CD14-positive monocyte (primary cell): ENCODE results near the gene ATP5MC3. TPM values are rescaled to one million over a fixed set of nuclear protein-coding genes. Genes with fewer than 3 reads are reported as not detected.

ENCODE experiments used
- DNase-seq, 3 donors: peaks; one replicate each; pipeline ENCODE4 v3.0.0-alpha.2; 2011 to 2022
- H2AFZ ChIP-seq: 2 replicates; pipeline ENCODE4 v1.6.0; 2012; ENCODE audit warnings: mild to moderate bottlenecking, low read depth, low read length, inconsistent platforms; ENCODE audit not compliant: insufficient read depth, poor library complexity, severe bottlenecking
- H3K27ac ChIP-seq, 2 donors: 1 replicate in 1 of 2; 2 replicates in 1 of 2; pipeline ENCODE4 v1.5.1; 2012 to 2013; ENCODE audit warnings: low read length in 2 of 2, control low read depth in 1 of 2, inconsistent platforms in 1 of 2, low read depth in 1 of 2, mild to moderate bottlenecking in 1 of 2
- H3K27me3 ChIP-seq, 2 donors: one replicate each; pipeline versions ENCODE4 v1.6.0 to v1.6.1; 2011 to 2013; ENCODE audit warnings: low read length in 2 of 2; ENCODE audit not compliant: control insufficient read depth in 2 of 2, insufficient read depth in 2 of 2
- H3K36me3 ChIP-seq, 2 donors: replicated peaks in 1 of 2; 1 replicate in 1 of 2; 2 replicates in 1 of 2; pipeline versions ENCODE4 v1.5.1 to v1.6.1; 2012 to 2013; ENCODE audit warnings: low read length in 2 of 2, control low read depth in 1 of 2, inconsistent platforms in 1 of 2, mild to moderate bottlenecking in 1 of 2; ENCODE audit not compliant: insufficient read depth in 2 of 2, control insufficient read depth in 1 of 2
- H3K4me1 ChIP-seq, 2 donors: 1 replicate in 1 of 2; 2 replicates in 1 of 2; pipeline versions ENCODE4 v1.5.1 to v1.6.1; 2012 to 2013; ENCODE audit warnings: low read length in 2 of 2, control low read depth in 1 of 2, inconsistent platforms in 1 of 2, mild to moderate bottlenecking in 1 of 2, moderate library complexity in 1 of 2; ENCODE audit not compliant: insufficient read depth in 2 of 2, control insufficient read depth in 1 of 2
- H3K4me2 ChIP-seq: replicated peaks from 2 replicates; pipeline ENCODE3; 2012; ENCODE audit warnings: low read length, moderate library complexity, mild to moderate bottlenecking; ENCODE audit not compliant: poor library complexity, severe bottlenecking; ENCODE audit errors: extremely low read depth
- H3K4me3 ChIP-seq, 3 experiments: fragments of 200-600 bp in 1 of 3; sonication (generic) in 1 of 3; replicated peaks in 1 of 3; 1 replicate in 2 of 3; 2 replicates in 1 of 3; pipeline ENCODE4 v1.5.1; 2011 to 2013; ENCODE audit warnings: low read length in 3 of 3, mild to moderate bottlenecking in 3 of 3, control low read depth in 2 of 3, low read depth in 2 of 3, inconsistent platforms in 1 of 3, moderate library complexity in 1 of 3
- H3K79me2 ChIP-seq: 2 replicates; pipeline ENCODE4 v1.6.0; 2012; ENCODE audit warnings: mild to moderate bottlenecking, control low read depth, inconsistent platforms, low read length, moderate library complexity; ENCODE audit not compliant: insufficient read depth
- H3K9ac ChIP-seq: 2 replicates; pipeline ENCODE4 v1.6.0; 2017; ENCODE audit warnings: low read length, mild to moderate bottlenecking; ENCODE audit not compliant: insufficient read depth, poor library complexity, severe bottlenecking
- H3K9me3 ChIP-seq, 2 donors: replicated peaks in 1 of 2; 1 replicate in 1 of 2; 2 replicates in 1 of 2; pipeline versions ENCODE4 v1.5.1 to v1.6.1; 2012 to 2013; ENCODE audit warnings: low read length in 2 of 2, control low read depth in 1 of 2; ENCODE audit not compliant: control insufficient read depth in 1 of 2, insufficient read depth in 1 of 2
- H4K20me1 ChIP-seq: 2 replicates; pipeline ENCODE4 v1.6.0; 2012; ENCODE audit warnings: mild to moderate bottlenecking, low read length, control low read depth, moderate library complexity; ENCODE audit not compliant: insufficient read depth
- H3K27ac Mint-ChIP-seq, 7 donors: one replicate each; pipeline ENCODE4 v1.8.0; 2020; ENCODE audit warnings: mild to moderate bottlenecking in 7 of 7, mixed read lengths in 7 of 7, moderate library complexity in 6 of 7, inconsistent platforms in 2 of 7
- H3K27me3 Mint-ChIP-seq, 3 donors: one replicate each; pipeline ENCODE4 v1.8.0; 2021 to 2022; ENCODE audit warnings: low read depth in 3 of 3, mild to moderate bottlenecking in 3 of 3, mixed read lengths in 3 of 3, moderate library complexity in 3 of 3, inconsistent platforms in 1 of 3
- H3K36me3 Mint-ChIP-seq, 2 donors: one replicate each; pipeline ENCODE4 v1.8.0; 2020; ENCODE audit warnings: mixed read lengths in 2 of 2, inconsistent platforms in 1 of 2, mild to moderate bottlenecking in 1 of 2
- H3K4me1 Mint-ChIP-seq: one replicate; pipeline ENCODE4 v1.8.0; 2020; ENCODE audit warnings: mild to moderate bottlenecking, mixed read lengths
- H3K4me3 Mint-ChIP-seq, 2 donors: one replicate each; pipeline ENCODE4 v1.8.0; 2020; ENCODE audit warnings: mild to moderate bottlenecking in 2 of 2, mixed read lengths in 2 of 2, moderate library complexity in 1 of 2
- H3K9me3 Mint-ChIP-seq, 7 donors: one replicate each; pipeline ENCODE4 v1.8.0; 2020 to 2022; ENCODE audit warnings: mixed read lengths in 7 of 7, mild to moderate bottlenecking in 6 of 7, moderate library complexity in 6 of 7, inconsistent platforms in 2 of 7
- CTCF ChIP-seq: fragments of 200-600 bp; IDR thresholded peaks from one replicate; pipeline ENCODE4 v1.8.0; 2022; ENCODE audit warnings: antibody characterized with exemption, mild to moderate bottlenecking
- WGBS: methylation state at CpG from one replicate; pipeline ENCODE4 v1.1.5; 2013; ENCODE audit warnings: missing lambda C conversion rate; ENCODE audit not compliant: insufficient coverage; 5-methylcytosine and 5-hydroxymethylcytosine counted together
- intact Hi-C, 2 donors: fragments of 100-400 bp; cut with micrococcal nuclease; formaldehyde crosslinking; loops; one replicate each; pipeline versions ENCODE4 v1.15.0 to v1.15.1; 2023
- polyA plus RNA-seq, 3 donors: library from polyadenylated mRNA; depleted of rRNA in 1 of 3; unstranded in 2 of 3; stranded (reverse) in 1 of 3; fragments of 300-500 nt in 2 of 3; fragments of >200 nt in 1 of 3; fragmentation: Illumina TruSeq in 2 of 3; gene quantifications; 1 replicate in 2 of 3; 2 replicates in 1 of 3; pipeline ENCODE4 v1.2.3, GENCODE V29; 2012 to 2021

The ATP5MC3 gene
- polyA plus RNA-seq, 3 donors = 139 to 533 (median 493) TPM

- no peaks in the 10 kb centered on the region for H3K79me2 ChIP-seq
- no peak overlapping the region for H3K4me3 ChIP-seq
- intact Hi-C loops = no loop called here
- Mint-ChIP-seq H3K9me3 (peaks cover 0 to 2% (median 0%) of the 10 kb centered on the region in 7 donors), H3K4me3 (no peak overlapping the region), H3K27me3 (peaks cover 13 to 18% (median 18%) of the 10 kb centered on the region in 3 donors), H3K27ac (no peak overlapping the region), H3K36me3 (no peaks in the 10 kb centered on the region), H3K4me1 (no peaks in the 10 kb centered on the region)
- no peaks in the 10 kb centered on the region for H3K9me3 ChIP-seq
- no peaks in the 10 kb centered on the region for H3K4me1 ChIP-seq
- H4K20me1 ChIP-seq = no peaks in the 10 kb centered on the region
- no peaks in the 10 kb centered on the region for H3K36me3 ChIP-seq
- H3K27ac ChIP-seq = no peak overlapping the region
- DNase-seq = no peak
- H3K4me2 ChIP-seq = no peak overlapping the region
- TF ChIP-seq CTCF = no peak
- peaks cover 6 to 12% of the 10 kb centered on the region in 2 donors for H3K27me3 ChIP-seq
- H2AFZ ChIP-seq = no peak overlapping the region
- no peak overlapping the region for H3K9ac ChIP-seq
- no CpG with 5 or more reads among the region's 4 CpGs for WGBS
These were observed 38.6 kb upstream of the ATP5MC3 start for GRCh38 chr2:175220075-175220474.

GRCh38 chr2:175218551-175218950 lies 37.0 kb upstream of the ATP5MC3 start:
- peaks cover 16 to 21% (median 20%) of the 10 kb centered on the region in 3 donors for H3K27me3 Mint-ChIP-seq

More at GRCh38 chr2:175218551-175218950, 37.0 kb upstream of the ATP5MC3 start:
- Histone ChIP-seq H3K4me3 (no peak overlapping the region), H2AFZ (no peak overlapping the region), H3K9ac (no peak overlapping the region), H3K4me2 (no peak overlapping the region), H3K27ac (no peak overlapping the region), H3K27me3 (peaks cover 6 to 12% of the 10 kb centered on the region in 2 donors), H3K36me3 (no peaks in the 10 kb centered on the region), H3K4me1 (no peaks in the 10 kb centered on the region), H3K9me3 (no peaks in the 10 kb centered on the region), H3K79me2 (no peaks in the 10 kb centered on the region), H4K20me1 (no peaks in the 10 kb centered on the region)
- no peak for TF ChIP-seq CTCF
- Mint-ChIP-seq H3K9me3 (peaks cover 0 to 2% (median 0%) of the 10 kb centered on the region in 7 donors), H3K4me3 (no peak overlapping the region), H3K36me3 (no peaks in the 10 kb centered on the region), H3K4me1 (no peaks in the 10 kb centered on the region), H3K27ac (no peak overlapping the region)
- intact Hi-C loops = no loop called here
- DNase-seq = no peak
